Fibroblast of lung (primary cell): ENCODE data around the gene SOHLH2.

Source experiments
- CTCF ChIP-seq, 2 donors: IDR thresholded peaks in 1 of 2; conservative IDR thresholded peaks in 1 of 2; 1 replicate in 1 of 2; 2 replicates in 1 of 2; pipeline ENCODE4 v1.5.1; 2011 to 2012; ENCODE audit warnings: low read length in 2 of 2, control low read depth in 1 of 2, inconsistent platforms in 1 of 2, low read depth in 1 of 2, mild to moderate bottlenecking in 1 of 2
- EZH2 ChIP-seq: IDR thresholded peaks from 2 replicates; pipeline ENCODE4 v1.5.1; 2012; ENCODE audit warnings: low read length, control low read depth, mild to moderate bottlenecking; ENCODE audit errors: missing control alignments

- TF ChIP-seq CTCF (conservative IDR thresholded peaks at IDR 0.05 in 1 of 2, IDR thresholded peaks at IDR 0.05 in 1 of 2; ENCODE audit: low read depth in 1 of 2, low read length in 2 of 2), result no peak
- TF ChIP-seq EZH2, result no peak
These were observed 71.6 kb downstream of the SOHLH2 start for GRCh38 chr13:36142735-36143134.
